DMS153 treated with DMSO at 0.1 percent for 48 hours (cell line): ENCODE results near the gene CDH4.

Source experiments
- DNase-seq: peaks from one replicate; lab custom pipeline; 2025; ENCODE audit not compliant: unreplicated experiment; lab: John Stamatoyannopoulos, UW

CDH4 gene

DNA sequence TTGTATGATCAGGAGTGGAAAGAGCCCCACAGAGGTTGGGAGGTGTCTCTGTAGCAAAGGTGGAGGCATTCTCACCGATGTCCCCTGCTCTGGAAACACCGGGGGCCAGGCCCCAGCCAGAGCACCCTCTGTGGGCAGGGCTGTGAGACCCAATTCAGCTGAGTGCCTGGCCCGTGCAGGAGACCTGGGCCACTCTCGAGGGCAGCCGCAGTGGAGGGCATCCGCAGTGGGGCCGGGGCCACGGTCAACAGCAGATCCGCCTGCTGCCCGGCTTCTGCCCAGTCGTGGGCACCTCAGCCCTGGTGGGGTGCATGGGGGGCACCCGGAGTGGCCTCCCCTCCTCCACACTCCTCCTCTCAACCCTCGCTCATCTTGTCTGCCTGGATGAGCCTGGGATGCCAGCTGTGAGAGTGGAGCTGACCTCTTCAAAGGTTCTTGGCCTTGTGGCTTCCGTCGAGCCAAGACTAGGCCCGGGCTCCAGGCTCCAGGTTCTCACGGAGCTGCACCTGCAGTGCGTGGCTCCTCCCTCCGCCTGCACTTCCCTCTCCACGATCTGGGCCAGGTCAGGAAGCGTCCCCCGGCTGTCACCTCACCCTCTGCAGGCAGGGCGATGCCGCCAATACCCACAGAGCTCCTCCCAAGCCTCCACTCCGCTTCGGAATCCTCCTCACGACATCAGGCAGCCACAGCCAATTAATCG, 678.9 kb downstream of the CDH4 start:
- DNase-seq: no peak

DNA sequence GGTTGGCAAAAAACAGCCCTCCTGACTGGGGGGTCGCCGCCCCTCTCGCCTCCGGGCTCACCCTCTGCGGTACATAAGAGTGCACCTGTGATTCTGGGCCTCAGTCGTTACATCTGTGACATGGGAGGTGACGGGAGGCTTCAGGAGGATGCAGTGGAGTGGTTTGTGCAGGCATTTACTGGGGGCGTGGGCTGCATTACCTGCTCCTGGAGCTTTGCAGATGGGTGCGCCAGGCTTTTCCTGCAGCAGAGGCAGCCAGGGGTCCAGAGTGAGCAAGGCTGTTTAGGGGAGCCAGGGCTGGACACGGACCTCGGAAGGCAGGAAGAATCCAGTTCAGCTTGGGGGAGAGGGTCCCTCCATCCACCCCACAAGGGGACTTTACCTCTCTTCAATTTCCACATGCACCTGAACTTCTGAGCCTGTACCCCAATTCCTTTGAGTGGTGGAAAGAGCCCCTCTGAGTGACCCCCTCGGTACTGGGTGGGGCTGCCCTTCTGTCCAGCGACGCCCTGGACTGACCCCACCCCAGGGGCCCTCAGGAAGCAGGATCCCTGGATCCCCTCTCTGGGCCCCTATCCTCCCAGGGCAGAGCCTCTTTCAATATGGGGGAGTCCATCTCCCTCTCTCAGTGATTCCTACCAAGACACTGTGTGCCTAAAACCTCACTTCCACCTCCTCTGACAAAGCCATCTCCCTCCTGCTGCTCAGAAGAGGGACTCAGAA, 679.6 kb downstream of the CDH4 start:
- no peak for DNase-seq

- no peak for DNase-seq
Measured at GRCh38 chr20:61932199-61932592, 680.1 kb downstream of the CDH4 start.

GRCh38 chr20:61932711-61933480, 680.8 kb downstream of the CDH4 start:
- DNase-seq: no peak

- DNase-seq: no peak
Measured at GRCh38 chr20:61933481-61933950, 681.5 kb downstream of the CDH4 start.

- no peak for DNase-seq
Measured at GRCh38 chr20:61933951-61934715, 682.1 kb downstream of the CDH4 start.

DNA sequence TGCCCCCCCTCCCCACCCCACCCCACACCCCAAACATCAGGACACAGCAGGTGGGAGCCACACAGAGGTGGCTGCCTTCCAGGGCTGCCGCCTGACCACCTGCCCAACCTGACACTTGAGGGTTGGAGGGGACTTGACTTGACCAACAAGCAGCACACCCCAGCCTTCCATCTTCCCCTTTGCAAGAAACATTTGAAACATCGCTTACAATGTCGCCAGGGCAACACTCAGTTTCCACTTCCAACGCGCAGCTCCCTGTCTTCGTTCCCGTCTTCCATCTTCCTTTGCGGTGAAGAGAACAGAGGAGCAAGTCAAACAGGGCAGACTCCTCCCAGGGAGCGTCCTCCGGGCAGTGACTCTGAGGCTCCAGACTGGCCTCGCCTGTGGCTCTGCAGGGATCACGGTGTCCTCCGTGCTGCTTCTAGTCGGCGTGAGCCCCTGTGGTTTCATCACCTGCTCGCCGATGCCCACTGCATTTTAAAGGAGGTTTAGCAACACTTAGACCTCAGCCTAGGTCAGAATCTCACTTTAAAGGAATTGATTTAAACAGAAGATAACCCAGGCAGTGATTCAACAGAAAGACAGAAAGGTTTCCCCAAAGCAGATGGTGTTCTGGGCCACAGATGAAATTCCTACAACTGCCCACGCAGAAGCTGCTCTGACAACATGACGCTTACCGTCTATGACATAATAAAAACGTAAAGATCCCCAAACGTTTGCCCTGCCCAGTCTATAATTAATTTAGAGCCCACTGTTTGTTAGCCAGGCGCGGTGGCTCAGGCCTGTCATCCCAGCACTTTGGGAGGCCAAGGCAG, 682.9 kb downstream of the CDH4 start:
- no peak for DNase-seq

GRCh38 chr20:61935926-61936700, 684.1 kb downstream of the CDH4 start:
- DNase-seq: no peak

DNA sequence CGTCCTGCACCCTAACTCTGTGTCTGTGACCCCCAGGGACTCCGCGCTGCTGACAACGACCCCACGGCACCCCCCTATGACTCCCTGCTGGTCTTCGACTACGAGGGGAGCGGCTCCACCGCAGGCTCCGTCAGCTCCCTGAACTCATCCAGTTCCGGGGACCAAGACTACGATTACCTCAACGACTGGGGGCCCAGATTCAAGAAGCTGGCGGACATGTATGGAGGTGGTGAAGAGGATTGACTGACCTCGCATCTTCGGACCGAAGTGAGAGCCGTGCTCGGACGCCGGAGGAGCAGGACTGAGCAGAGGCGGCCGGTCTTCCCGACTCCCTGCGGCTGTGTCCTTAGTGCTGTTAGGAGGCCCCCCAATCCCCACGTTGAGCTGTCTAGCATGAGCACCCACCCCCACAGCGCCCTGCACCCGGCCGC, 684.7 kb downstream of the CDH4 start:
- no peak for DNase-seq

GRCh38 chr20:61937146-61937962, 685.3 kb downstream of the CDH4 start:
- no peak for DNase-seq

GRCh38 chr20:61937963-61938838, 686.1 kb downstream of the CDH4 start:
- DNase-seq: no peak

GRCh38 chr20:61938839-61939690, 687.0 kb downstream of the CDH4 start:
- DNase-seq: no peak

GRCh38 chr20:61939691-61940360, 687.8 kb downstream of the CDH4 start:
- no peak for DNase-seq

- no peak for DNase-seq
Measured at GRCh38 chr20:61940491-61940890, 688.4 kb downstream of the CDH4 start.

GRCh38 chr20:61940976-61941720, 689.1 kb downstream of the CDH4 start:
- no peak for DNase-seq
